Activated CD4-positive, alpha-beta T cell treated with anti-CD3 and anti-CD28 coated beads for 36 hours (primary cell): ENCODE data around the gene BLID. TPM values are rescaled to one million over a fixed set of nuclear protein-coding genes. Genes with fewer than 3 reads are reported as not detected.

ENCODE experiments used
- ATAC-seq: fragments of 200-7000 bp; cut with Tn5 transposase; one replicate; pipeline ENCODE4 v1.10.0; 2021; ENCODE audit warnings: mild to moderate bottlenecking, moderate library complexity
- CTCF ChIA-PET: fragments of 350-600 bp; sonication (Branson Sonifier 250); formaldehyde crosslinking; loops from one replicate; lab custom pipeline; 2021; ENCODE audit warnings: antibody characterized with exemption; lab: Charles Lee
- POLR2A ChIA-PET: fragments of 350-600 bp; sonication (Branson Sonifier 250); formaldehyde crosslinking; loops from one replicate; lab custom pipeline; 2021; ENCODE audit warnings: antibody characterized with exemption, inconsistent platforms; lab: Charles Lee
- DNase-seq: peaks from one replicate; pipeline ENCODE4 v3.0.0-alpha.2; 2020
- H3K27ac Mint-ChIP-seq: one replicate; pipeline ENCODE4 v1.8.0; 2021; ENCODE audit warnings: mixed read lengths
- H3K27me3 Mint-ChIP-seq: one replicate; pipeline ENCODE4 v1.8.0; 2021; ENCODE audit warnings: mixed read lengths
- H3K36me3 Mint-ChIP-seq: one replicate; pipeline ENCODE4 v1.8.0; 2021; ENCODE audit warnings: low read depth, mixed read lengths
- H3K4me1 Mint-ChIP-seq: one replicate; pipeline ENCODE4 v1.8.0; 2021; ENCODE audit warnings: mixed read lengths
- H3K4me3 Mint-ChIP-seq: one replicate; pipeline ENCODE4 v1.8.0; 2021; ENCODE audit warnings: mild to moderate bottlenecking, moderate library complexity, mixed read lengths
- H3K9me3 Mint-ChIP-seq: one replicate; pipeline ENCODE4 v1.8.0; 2021; ENCODE audit warnings: low read depth, mixed read lengths
- intact Hi-C, 2 experiments: fragments of 100-400 bp; cut with DNase I in 1 of 2; cut with micrococcal nuclease in 1 of 2; formaldehyde crosslinking; loops; one replicate each; pipeline versions ENCODE4 v1.14.2 to v1.15.1; 2022 to 2024; cut with DNase I, micrococcal nuclease
- total RNA-seq, 2 experiments: library from RNA; stranded (reverse); gene quantifications; one replicate each; pipeline ENCODE4 v1.2.3, GENCODE V29; 2021

The BLID gene
- total RNA-seq, 2 experiments from 2014 or later: not detected

- CTCF ChIA-PET: no interaction called here
- Mint-ChIP-seq H3K4me3 (no peak overlapping the region), H3K9me3 (no peaks in the 10 kb centered on the region), H3K27me3 (peaks cover 10% of the 10 kb centered on the region), H3K4me1 (peaks cover 5% of the 10 kb centered on the region), H3K27ac (no peak overlapping the region), H3K36me3 (no peaks in the 10 kb centered on the region)
- no peak for DNase-seq
- intact Hi-C loops: no loop called here
- no peak for ATAC-seq
- POLR2A ChIA-PET: no interaction called here
These were observed 39.0 kb upstream of the BLID start for GRCh38 chr11:122154994-122155393.

GRCh38 chr11:122154227-122154626 is 38.2 kb upstream of the BLID start:
- Mint-ChIP-seq H3K9me3 (no peaks in the 10 kb centered on the region), H3K27ac (no peak overlapping the region), H3K27me3 (peaks cover 10% of the 10 kb centered on the region), H3K36me3 (no peaks in the 10 kb centered on the region), H3K4me1 (peaks cover 5% of the 10 kb centered on the region), H3K4me3 (no peak overlapping the region)
- POLR2A ChIA-PET: no interaction called here
- DNase-seq: no peak
- ATAC-seq: no peak
- intact Hi-C loops: no loop called here
- CTCF ChIA-PET: no interaction called here

GRCh38 chr11:122153746-122154145 is 37.7 kb upstream of the BLID start:
- Mint-ChIP-seq H3K4me1 (peaks cover 5% of the 10 kb centered on the region), H3K4me3 (no peak overlapping the region), H3K27ac (no peak overlapping the region), H3K9me3 (no peaks in the 10 kb centered on the region), H3K36me3 (no peaks in the 10 kb centered on the region), H3K27me3 (peaks cover 11% of the 10 kb centered on the region)
- ATAC-seq: no peak
- DNase-seq: no peak
- ChIA-PET CTCF (no interaction called here), POLR2A (no interaction called here)
- intact Hi-C loops: no loop called here

GRCh38 chr11:122150216-122151124 is 34.5 kb upstream of the BLID start:
- intact Hi-C loops: no loop called here
- H3K36me3 Mint-ChIP-seq: no peaks in the 10 kb centered on the region
- ATAC-seq: no peak

GRCh38 chr11:122149202-122149601 is 33.2 kb upstream of the BLID start:
- no peaks in the 10 kb centered on the region for H3K36me3 Mint-ChIP-seq
- no peaks in the 10 kb centered on the region for H3K9me3 Mint-ChIP-seq
- no peak overlapping the region for H3K27ac Mint-ChIP-seq
- H3K27me3 Mint-ChIP-seq: peaks cover 8% of the 10 kb centered on the region
- H3K4me1 Mint-ChIP-seq: no peaks in the 10 kb centered on the region
- CTCF ChIA-PET: no interaction called here
- DNase-seq (no peak), ATAC-seq (no peak)
- no peak overlapping the region for H3K4me3 Mint-ChIP-seq
- intact Hi-C loops: no loop called here
- POLR2A ChIA-PET: no interaction called here

More at GRCh38 chr11:122150216-122151124, 34.5 kb upstream of the BLID start:
- Mint-ChIP-seq H3K27ac (no peak overlapping the region), H3K4me1 (no peaks in the 10 kb centered on the region), H3K9me3 (no peaks in the 10 kb centered on the region), H3K27me3 (peaks cover 9% of the 10 kb centered on the region), H3K4me3 (no peak overlapping the region)
- ChIA-PET CTCF (no interaction called here), POLR2A (no interaction called here)
- DNase-seq: no peak

- H3K4me3 Mint-ChIP-seq: no peak overlapping the region
- H3K27me3 Mint-ChIP-seq: peaks cover 6% of the 10 kb centered on the region
- DNase-seq (no peak), ATAC-seq (no peak)
- H3K4me1 Mint-ChIP-seq: no peaks in the 10 kb centered on the region
- no peaks in the 10 kb centered on the region for H3K36me3 Mint-ChIP-seq
- POLR2A ChIA-PET: no interaction called here
- H3K9me3 Mint-ChIP-seq: no peaks in the 10 kb centered on the region
- intact Hi-C loops: no loop called here
- H3K27ac Mint-ChIP-seq: no peak overlapping the region
- CTCF ChIA-PET: no interaction called here
These were observed 30.5 kb upstream of the BLID start for GRCh38 chr11:122146475-122146874.

- Mint-ChIP-seq H3K4me3 (no peak overlapping the region), H3K9me3 (no peaks in the 10 kb centered on the region), H3K4me1 (no peaks in the 10 kb centered on the region), H3K27ac (no peak overlapping the region), H3K36me3 (no peaks in the 10 kb centered on the region), H3K27me3 (peaks cover 8% of the 10 kb centered on the region)
- intact Hi-C loops: no loop called here
- ChIA-PET POLR2A (no interaction called here), CTCF (no interaction called here)
- no peak for ATAC-seq
- no peak for DNase-seq
These were observed 29.8 kb upstream of the BLID start for GRCh38 chr11:122145715-122146274.

GRCh38 chr11:122144752-122145151 is 28.7 kb upstream of the BLID start:
- no peaks in the 10 kb centered on the region for H3K4me1 Mint-ChIP-seq
- peaks cover 8% of the 10 kb centered on the region for H3K27me3 Mint-ChIP-seq
- intact Hi-C loops: no loop called here
- no peaks in the 10 kb centered on the region for H3K36me3 Mint-ChIP-seq
- DNase-seq (no peak), ATAC-seq (no peak)
- POLR2A ChIA-PET: no interaction called here
- H3K27ac Mint-ChIP-seq: no peak overlapping the region
- CTCF ChIA-PET: no interaction called here
- no peaks in the 10 kb centered on the region for H3K9me3 Mint-ChIP-seq
- H3K4me3 Mint-ChIP-seq: no peak overlapping the region

GRCh38 chr11:122141725-122142124 is 25.7 kb upstream of the BLID start:
- H3K27ac Mint-ChIP-seq: no peak overlapping the region
- no peak overlapping the region for H3K4me3 Mint-ChIP-seq
- DNase-seq (no peak), ATAC-seq (no peak)
- H3K36me3 Mint-ChIP-seq: no peaks in the 10 kb centered on the region
- H3K4me1 Mint-ChIP-seq: no peaks in the 10 kb centered on the region
- ChIA-PET POLR2A (no interaction called here), CTCF (no interaction called here)
- peaks cover 5% of the 10 kb centered on the region for H3K27me3 Mint-ChIP-seq
- H3K9me3 Mint-ChIP-seq: no peaks in the 10 kb centered on the region
- intact Hi-C loops: no loop called here

- ATAC-seq: no peak
- Mint-ChIP-seq H3K27me3 (peaks cover 5% of the 10 kb centered on the region), H3K9me3 (no peaks in the 10 kb centered on the region), H3K27ac (no peak overlapping the region), H3K4me3 (no peak overlapping the region), H3K4me1 (no peaks in the 10 kb centered on the region), H3K36me3 (no peaks in the 10 kb centered on the region)
- POLR2A ChIA-PET: no interaction called here
- CTCF ChIA-PET: interaction anchor here (1.4 kb wide), 1 partner anchor 12 kb away, joined by 5 read pairs; no protein-coding TSS in a partner anchor
- DNase-seq: no peak
- intact Hi-C loops: no loop called here
These were observed 24.5 kb upstream of the BLID start for GRCh38 chr11:122140500-122140899.

GRCh38 chr11:122139595-122139866 is 23.5 kb upstream of the BLID start:
- ChIA-PET POLR2A (no interaction called here), CTCF (no interaction called here)
- H3K9me3 Mint-ChIP-seq: no peaks in the 10 kb centered on the region

More at GRCh38 chr11:122139595-122139866, 23.5 kb upstream of the BLID start:
- H3K4me3 Mint-ChIP-seq: no peak overlapping the region
- intact Hi-C loops: no loop called here
- H3K27ac Mint-ChIP-seq: no peak overlapping the region
- no peak for ATAC-seq
- H3K36me3 Mint-ChIP-seq: no peaks in the 10 kb centered on the region
- H3K27me3 Mint-ChIP-seq: peaks cover 3% of the 10 kb centered on the region
- DNase-seq: no peak
- no peaks in the 10 kb centered on the region for H3K4me1 Mint-ChIP-seq
